ENCODE results near the gene ICOSLG.
"Not testable (repeated sequence)": the region's sequence is repeated elsewhere in the genome, so short reads cannot be mapped to it uniquely, and the experiment has no call there.

DNA sequence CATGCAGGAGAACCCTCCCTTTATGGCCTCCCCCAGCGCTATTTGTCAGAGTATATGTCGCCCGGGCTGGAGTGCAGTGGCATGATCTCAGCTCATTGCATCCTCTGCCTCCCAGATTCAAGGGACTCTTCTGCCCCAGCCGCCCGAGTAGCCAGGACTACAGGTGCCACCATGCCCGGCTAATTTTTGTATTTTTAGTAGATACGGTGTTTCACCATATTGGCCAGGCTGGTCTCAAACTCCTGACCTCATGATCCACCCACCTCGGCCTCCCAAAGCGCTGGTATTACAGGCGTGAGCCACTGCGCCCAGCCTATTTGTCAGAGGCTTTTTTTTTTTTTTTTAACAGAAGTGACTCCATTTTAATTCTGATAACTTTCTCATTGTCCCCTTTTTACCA, 40.7 kb downstream of the ICOSLG start:
- not testable (repeated sequence) for TF ChIP-seq POLR2AphosphoS5 (IDR thresholded peaks at IDR 0.05; ENCODE audit: low read depth, low read length); TAF1 (IDR thresholded peaks at IDR 0.05; ENCODE audit: borderline replicate concordance, low read depth, low read length)

All from GM12892 (cell line).